Liver (tissue), 9 donors: ENCODE results near the gene TSC1. TPM values are rescaled to one million over a fixed set of nuclear protein-coding genes. Genes with fewer than 3 reads are reported as not detected.

Experiments
- DNase-seq: peaks from one replicate; pipeline ENCODE4 v3.0.0-alpha.2; 2017; ENCODE audit warnings: low spot score
- H3K27ac ChIP-seq, 2 donors: one replicate each; pipeline ENCODE4 v1.7.0; 2013; ENCODE audit warnings: inconsistent platforms in 2 of 2, low read length in 2 of 2, control low read depth in 1 of 2, low read depth in 1 of 2, mild to moderate bottlenecking in 1 of 2
- H3K27me3 ChIP-seq, 4 donors: one replicate each; pipeline versions ENCODE4 v1.6.1 to v1.7.0; 2013; ENCODE audit warnings: low read length in 3 of 4, inconsistent platforms in 1 of 4, mild to moderate bottlenecking in 1 of 4, moderate library complexity in 1 of 4; ENCODE audit not compliant: control insufficient read depth in 4 of 4, insufficient read depth in 4 of 4
- H3K36me3 ChIP-seq, 4 donors: one replicate each; pipeline versions ENCODE4 v1.6.1 to v1.7.0; 2013; ENCODE audit warnings: low read length in 3 of 4, mild to moderate bottlenecking in 3 of 4, low read depth in 1 of 4, moderate library complexity in 1 of 4; ENCODE audit not compliant: control insufficient read depth in 4 of 4, insufficient read depth in 3 of 4
- H3K4me1 ChIP-seq, 4 donors: one replicate each; pipeline versions ENCODE4 v1.6.1 to v1.7.0; 2013; ENCODE audit warnings: low read length in 3 of 4, mild to moderate bottlenecking in 3 of 4, moderate library complexity in 1 of 4; ENCODE audit not compliant: control insufficient read depth in 4 of 4, insufficient read depth in 4 of 4
- H3K4me3 ChIP-seq, 3 donors: one replicate each; pipeline versions ENCODE4 v1.6.1 to v1.7.0; 2013; ENCODE audit warnings: low read length in 3 of 3, control low read depth in 1 of 3, low read depth in 1 of 3, mild to moderate bottlenecking in 1 of 3
- H3K9ac ChIP-seq, 2 donors: one replicate each; pipeline ENCODE4 v1.7.0; 2013; ENCODE audit warnings: low read length in 2 of 2, mild to moderate bottlenecking in 2 of 2, moderate library complexity in 2 of 2, control low read depth in 1 of 2, low read depth in 1 of 2
- H3K9me3 ChIP-seq, 4 donors: one replicate each; pipeline versions ENCODE4 v1.6.1 to v1.7.0; 2013; ENCODE audit warnings: low read length in 3 of 4; ENCODE audit not compliant: control insufficient read depth in 4 of 4
- EGR1 ChIP-seq, 2 donors: IDR thresholded peaks; 2 replicates each; pipeline ENCODE4 v1.6.1; 2016 to 2018; ENCODE audit warnings: antibody characterized with exemption in 2 of 2, low read depth in 2 of 2
- FOXA1 ChIP-seq: IDR thresholded peaks from 2 replicates; pipeline ENCODE4 v1.6.1; 2016; ENCODE audit warnings: antibody characterized with exemption
- FOXA2 ChIP-seq: IDR thresholded peaks from 2 replicates; pipeline ENCODE4 v1.6.1; 2016; ENCODE audit warnings: antibody characterized with exemption
- GABPA ChIP-seq, 2 donors: IDR thresholded peaks in 1 of 2; conservative IDR thresholded peaks in 1 of 2; 2 replicates each; pipeline ENCODE4 v1.6.1; 2016; ENCODE audit warnings: antibody characterized with exemption in 2 of 2, mild to moderate bottlenecking in 1 of 2, moderate library complexity in 1 of 2
- HNF4A ChIP-seq, 2 donors: conservative IDR thresholded peaks; 2 replicates each; pipeline ENCODE4 v1.6.1; 2016; ENCODE audit warnings: antibody characterized with exemption in 2 of 2, mild to moderate bottlenecking in 2 of 2
- HNF4G ChIP-seq: IDR thresholded peaks from 2 replicates; pipeline ENCODE4 v1.6.1; 2016; ENCODE audit warnings: antibody characterized with exemption
- JUND ChIP-seq, 2 donors: IDR thresholded peaks; 2 replicates each; pipeline ENCODE4 v1.6.1; 2016; ENCODE audit warnings: antibody characterized with exemption in 2 of 2
- MAX ChIP-seq: IDR thresholded peaks from 2 replicates; pipeline ENCODE4 v1.6.1; 2016; ENCODE audit warnings: antibody characterized with exemption
- NR2F2 ChIP-seq: IDR thresholded peaks from 2 replicates; pipeline ENCODE4 v1.6.1; 2016; ENCODE audit warnings: antibody characterized with exemption
- RAD21 ChIP-seq, 2 donors: IDR thresholded peaks; 2 replicates each; pipeline ENCODE4 v1.6.1; 2016; ENCODE audit warnings: antibody characterized with exemption in 2 of 2, mild to moderate bottlenecking in 2 of 2
- RXRA ChIP-seq, 2 donors: IDR thresholded peaks; 2 replicates each; pipeline ENCODE4 v1.6.1; 2017 to 2018; ENCODE audit warnings: antibody characterized with exemption in 2 of 2, mild to moderate bottlenecking in 1 of 2
- SP1 ChIP-seq: IDR thresholded peaks from 2 replicates; pipeline ENCODE4 v1.6.1; 2018; ENCODE audit warnings: antibody characterized with exemption, mild to moderate bottlenecking
- TAF1 ChIP-seq: conservative IDR thresholded peaks from 2 replicates; pipeline ENCODE4 v1.6.1; 2016; ENCODE audit warnings: antibody characterized with exemption, mild to moderate bottlenecking
- YY1 ChIP-seq: IDR thresholded peaks from 2 replicates; pipeline ENCODE4 v1.6.1; 2016; ENCODE audit warnings: antibody characterized with exemption, mild to moderate bottlenecking
- WGBS: extraction: QIAGEN DNeasy Blood & Tissue Kit; methylation state at CpG from one replicate; pipeline ENCODE4 v1.1.7; 2013; 5-methylcytosine and 5-hydroxymethylcytosine counted together
- polyA plus RNA-seq, 2 donors: library from polyadenylated mRNA; stranded (reverse) in 1 of 2; unstranded in 1 of 2; fragments of 200-250 nt in 1 of 2; fragments of >200 nt in 1 of 2; fragmentation: Nextera tagmentation in 1 of 2; extraction: Ambion mirVana in 1 of 2; gene quantifications; one replicate each; pipeline versions ENCODE4 v1.2.1 to v1.2.3, GENCODE V29; 2013 to 2015
- total RNA-seq, 2 donors: library from RNA; depleted of rRNA; stranded (reverse); fragments of >200 nt; gene quantifications; one replicate each; pipeline ENCODE4 v1.2.3, GENCODE V29; 2014
- TF ChIP-seq, protein P1 (sequence below): IDR thresholded peaks from 2 replicates; pipeline ENCODE4 v1.6.1; 2016; ENCODE audit warnings: antibody characterized with exemption, mild to moderate bottlenecking
- TF ChIP-seq, protein P2 (sequence below): IDR thresholded peaks from 2 replicates; pipeline ENCODE4 v1.6.1; 2016; ENCODE audit warnings: antibody characterized with exemption
- TF ChIP-seq, protein P3 (sequence below): fragments of 150-350 bp; IDR thresholded peaks from 2 replicates; pipeline ENCODE4 v1.5.1; 2017; ENCODE audit warnings: improper control_type of control experiment, low read depth, low read length; ENCODE audit not compliant: missing input control
- TF ChIP-seq, protein P4 (sequence below): IDR thresholded peaks from 2 replicates; pipeline ENCODE4 v1.6.1; 2016; ENCODE audit warnings: antibody characterized with exemption
- donor health status: healthy.
- donor health status: healthy.
- donor health status: healthy.
- donor health status: healthy.
- donor health status: healthy.

Gene TSC1
- total and polyA plus RNA-seq, 4 donors, result 4.6 to 33.5 (median 15.6) TPM

- TF ChIP-seq, protein P1, sequence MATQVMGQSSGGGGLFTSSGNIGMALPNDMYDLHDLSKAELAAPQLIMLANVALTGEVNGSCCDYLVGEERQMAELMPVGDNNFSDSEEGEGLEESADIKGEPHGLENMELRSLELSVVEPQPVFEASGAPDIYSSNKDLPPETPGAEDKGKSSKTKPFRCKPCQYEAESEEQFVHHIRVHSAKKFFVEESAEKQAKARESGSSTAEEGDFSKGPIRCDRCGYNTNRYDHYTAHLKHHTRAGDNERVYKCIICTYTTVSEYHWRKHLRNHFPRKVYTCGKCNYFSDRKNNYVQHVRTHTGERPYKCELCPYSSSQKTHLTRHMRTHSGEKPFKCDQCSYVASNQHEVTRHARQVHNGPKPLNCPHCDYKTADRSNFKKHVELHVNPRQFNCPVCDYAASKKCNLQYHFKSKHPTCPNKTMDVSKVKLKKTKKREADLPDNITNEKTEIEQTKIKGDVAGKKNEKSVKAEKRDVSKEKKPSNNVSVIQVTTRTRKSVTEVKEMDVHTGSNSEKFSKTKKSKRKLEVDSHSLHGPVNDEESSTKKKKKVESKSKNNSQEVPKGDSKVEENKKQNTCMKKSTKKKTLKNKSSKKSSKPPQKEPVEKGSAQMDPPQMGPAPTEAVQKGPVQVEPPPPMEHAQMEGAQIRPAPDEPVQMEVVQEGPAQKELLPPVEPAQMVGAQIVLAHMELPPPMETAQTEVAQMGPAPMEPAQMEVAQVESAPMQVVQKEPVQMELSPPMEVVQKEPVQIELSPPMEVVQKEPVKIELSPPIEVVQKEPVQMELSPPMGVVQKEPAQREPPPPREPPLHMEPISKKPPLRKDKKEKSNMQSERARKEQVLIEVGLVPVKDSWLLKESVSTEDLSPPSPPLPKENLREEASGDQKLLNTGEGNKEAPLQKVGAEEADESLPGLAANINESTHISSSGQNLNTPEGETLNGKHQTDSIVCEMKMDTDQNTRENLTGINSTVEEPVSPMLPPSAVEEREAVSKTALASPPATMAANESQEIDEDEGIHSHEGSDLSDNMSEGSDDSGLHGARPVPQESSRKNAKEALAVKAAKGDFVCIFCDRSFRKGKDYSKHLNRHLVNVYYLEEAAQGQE, result no peak
- TF ChIP-seq GABPA (IDR thresholded peaks at IDR 0.05 in 1 of 2, conservative IDR thresholded peaks at IDR 0.05 in 1 of 2) (no peak), NR2F2 (no peak), SP1 (no peak), EGR1 (IDR thresholded peaks at IDR 0.05; ENCODE audit: low read depth in 2 of 2) (no peak), HNF4A (conservative IDR thresholded peaks at IDR 0.05) (no peak)
Measured at GRCh38 chr9:132898051-132898450, 46.4 kb downstream of the TSC1 start (continued).

GRCh38 chr9:132896906-132897305, 47.5 kb downstream of the TSC1 start:
- TF ChIP-seq RAD21 (IDR thresholded peaks at IDR 0.05), result no peak
- TF ChIP-seq, protein P2, sequence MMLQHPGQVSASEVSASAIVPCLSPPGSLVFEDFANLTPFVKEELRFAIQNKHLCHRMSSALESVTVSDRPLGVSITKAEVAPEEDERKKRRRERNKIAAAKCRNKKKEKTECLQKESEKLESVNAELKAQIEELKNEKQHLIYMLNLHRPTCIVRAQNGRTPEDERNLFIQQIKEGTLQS, result no peak
- no peak for TF ChIP-seq MAX
- no peak for TF ChIP-seq EGR1 (IDR thresholded peaks at IDR 0.05; ENCODE audit: low read depth in 2 of 2)
- TF ChIP-seq, protein P1, result no peak
- no peak for TF ChIP-seq YY1
- no peak for TF ChIP-seq RXRA (IDR thresholded peaks at IDR 0.05)
- no peak for TF ChIP-seq JUND (IDR thresholded peaks at IDR 0.05)
- TF ChIP-seq, protein P3, sequence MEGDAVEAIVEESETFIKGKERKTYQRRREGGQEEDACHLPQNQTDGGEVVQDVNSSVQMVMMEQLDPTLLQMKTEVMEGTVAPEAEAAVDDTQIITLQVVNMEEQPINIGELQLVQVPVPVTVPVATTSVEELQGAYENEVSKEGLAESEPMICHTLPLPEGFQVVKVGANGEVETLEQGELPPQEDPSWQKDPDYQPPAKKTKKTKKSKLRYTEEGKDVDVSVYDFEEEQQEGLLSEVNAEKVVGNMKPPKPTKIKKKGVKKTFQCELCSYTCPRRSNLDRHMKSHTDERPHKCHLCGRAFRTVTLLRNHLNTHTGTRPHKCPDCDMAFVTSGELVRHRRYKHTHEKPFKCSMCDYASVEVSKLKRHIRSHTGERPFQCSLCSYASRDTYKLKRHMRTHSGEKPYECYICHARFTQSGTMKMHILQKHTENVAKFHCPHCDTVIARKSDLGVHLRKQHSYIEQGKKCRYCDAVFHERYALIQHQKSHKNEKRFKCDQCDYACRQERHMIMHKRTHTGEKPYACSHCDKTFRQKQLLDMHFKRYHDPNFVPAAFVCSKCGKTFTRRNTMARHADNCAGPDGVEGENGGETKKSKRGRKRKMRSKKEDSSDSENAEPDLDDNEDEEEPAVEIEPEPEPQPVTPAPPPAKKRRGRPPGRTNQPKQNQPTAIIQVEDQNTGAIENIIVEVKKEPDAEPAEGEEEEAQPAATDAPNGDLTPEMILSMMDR, result no peak
- TF ChIP-seq TAF1, result no peak
- no peak for TF ChIP-seq HNF4G
- TF ChIP-seq FOXA1, result no peak
- no peak for TF ChIP-seq NR2F2
- no peak for TF ChIP-seq FOXA2
- no peak for TF ChIP-seq GABPA (IDR thresholded peaks at IDR 0.05 in 1 of 2, conservative IDR thresholded peaks at IDR 0.05 in 1 of 2)
- TF ChIP-seq SP1, result no peak
- TF ChIP-seq, protein P4, sequence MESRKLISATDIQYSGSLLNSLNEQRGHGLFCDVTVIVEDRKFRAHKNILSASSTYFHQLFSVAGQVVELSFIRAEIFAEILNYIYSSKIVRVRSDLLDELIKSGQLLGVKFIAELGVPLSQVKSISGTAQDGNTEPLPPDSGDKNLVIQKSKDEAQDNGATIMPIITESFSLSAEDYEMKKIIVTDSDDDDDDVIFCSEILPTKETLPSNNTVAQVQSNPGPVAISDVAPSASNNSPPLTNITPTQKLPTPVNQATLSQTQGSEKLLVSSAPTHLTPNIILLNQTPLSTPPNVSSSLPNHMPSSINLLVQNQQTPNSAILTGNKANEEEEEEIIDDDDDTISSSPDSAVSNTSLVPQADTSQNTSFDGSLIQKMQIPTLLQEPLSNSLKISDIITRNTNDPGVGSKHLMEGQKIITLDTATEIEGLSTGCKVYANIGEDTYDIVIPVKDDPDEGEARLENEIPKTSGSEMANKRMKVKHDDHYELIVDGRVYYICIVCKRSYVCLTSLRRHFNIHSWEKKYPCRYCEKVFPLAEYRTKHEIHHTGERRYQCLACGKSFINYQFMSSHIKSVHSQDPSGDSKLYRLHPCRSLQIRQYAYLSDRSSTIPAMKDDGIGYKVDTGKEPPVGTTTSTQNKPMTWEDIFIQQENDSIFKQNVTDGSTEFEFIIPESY, result no peak
- no peak for TF ChIP-seq HNF4A (conservative IDR thresholded peaks at IDR 0.05)
- H3K36me3 ChIP-seq, result peaks cover 11 to 89% (median 49%) of the 10 kb centered on the region in 4 donors
- no peak overlapping the region for H3K4me3 ChIP-seq
- no peaks in the 10 kb centered on the region for H3K9me3 ChIP-seq
- H3K27ac ChIP-seq, result no peak overlapping the region
- H3K4me1 ChIP-seq, result no peaks in the 10 kb centered on the region
- WGBS, result 87% methylated on average over 6 of the region's 6 CpGs
- no peaks in the 10 kb centered on the region for H3K27me3 ChIP-seq
- no peak for DNase-seq
- H3K9ac ChIP-seq, result no peak overlapping the region
